OCI-LY3 (cell line): ENCODE data around the gene JAG2.

Experiments used
- H2AFZ ChIP-seq: fragments of 200-600, 300-600 bp; shearing (Covaris generic); 2 replicates; pipeline ENCODE4 v1.6.0; 2014; ENCODE audit warnings: antibody characterized with exemption, low read depth, low read length
- H3K27ac ChIP-seq: fragments of 200-600, 300-600 bp; sonication (generic); 2 replicates; pipeline ENCODE4 v1.5.1; 2014; ENCODE audit warnings: mild to moderate bottlenecking, low read length, moderate library complexity, mixed read lengths
- H3K27me3 ChIP-seq: fragments of 200-600, 300-600 bp; sonication (generic); 2 replicates; pipeline ENCODE4 v1.6.1; 2014; ENCODE audit warnings: low read depth, low read length, mixed read lengths
- H3K36me3 ChIP-seq: fragments of 200-600, 300-600 bp; sonication (generic); replicated peaks from 2 replicates; pipeline ENCODE3; 2014; ENCODE audit warnings: low read depth, low read length, mixed read lengths
- H3K4me1 ChIP-seq: fragments of 300-600, 200-600 bp; sonication (generic); 2 replicates; pipeline ENCODE4 v1.6.1; 2014; ENCODE audit warnings: low read length, mixed read lengths
- H3K4me2 ChIP-seq: fragments of 200-600, 300-600 bp; sonication (generic); 2 replicates; pipeline ENCODE4 v1.6.1; 2014; ENCODE audit warnings: low read length, mixed read lengths
- H3K4me3 ChIP-seq: fragments of 300-600, 200-600 bp; sonication (generic); 2 replicates; pipeline ENCODE4 v1.5.1; 2014; ENCODE audit warnings: antibody characterized with exemption, mild to moderate bottlenecking, low read length, moderate library complexity
- H3K79me2 ChIP-seq: fragments of 300-600, 200-600 bp; shearing (Covaris generic); 2 replicates; pipeline ENCODE4 v1.6.1; 2014; ENCODE audit warnings: mild to moderate bottlenecking, low read length, mixed read lengths
- H3K9ac ChIP-seq: fragments of 300-600, 200-600 bp; shearing (Covaris generic); 2 replicates; pipeline ENCODE4 v1.6.0; 2014; ENCODE audit warnings: mild to moderate bottlenecking, low read length, moderate library complexity
- H3K9me3 ChIP-seq: fragments of 200-600, 300-600 bp; shearing (Covaris generic); 2 replicates; pipeline ENCODE4 v1.6.1; 2014; ENCODE audit warnings: low read length, mixed read lengths; ENCODE audit not compliant: insufficient read depth
- H4K20me1 ChIP-seq: fragments of 200-600, 300-600 bp; sonication (generic); 2 replicates; pipeline ENCODE4 v1.6.1; 2016; ENCODE audit warnings: low read length, mixed read lengths; ENCODE audit not compliant: insufficient read depth
- EZH2phosphoT487 ChIP-seq: fragments of 200-600 bp; shearing (Covaris generic); IDR thresholded peaks from 2 replicates; pipeline ENCODE4 v1.6.1; 2018; ENCODE audit warnings: antibody characterized with exemption, mixed run types, low read depth
- TF ChIP-seq, protein P1 (sequence below): fragments of 200-600, 300-600 bp; sonication (generic); IDR thresholded peaks from 2 replicates; pipeline ENCODE4 v1.5.1; 2014; ENCODE audit warnings: antibody characterized with exemption, low read length, low read depth

The JAG2 gene

DNA sequence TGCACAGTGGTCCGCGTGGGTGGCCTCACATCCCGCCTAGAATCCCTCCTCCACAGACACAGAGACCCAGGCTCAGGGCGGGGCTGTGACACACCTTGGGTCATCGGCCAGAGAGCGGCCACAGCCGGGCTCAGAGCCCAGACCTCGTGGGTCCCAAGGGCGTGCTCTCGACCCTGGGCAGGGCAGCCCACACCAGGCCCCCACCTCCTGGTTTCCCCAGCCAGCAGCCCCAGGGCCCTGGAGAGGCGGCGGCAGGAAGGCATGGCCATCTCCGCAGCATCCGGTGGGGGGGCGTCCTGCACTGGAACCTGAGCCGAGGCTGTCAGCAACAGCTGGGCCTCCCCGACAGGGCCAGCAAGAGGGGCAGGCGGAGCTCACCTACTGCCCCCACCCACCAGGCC is 15.2 kb downstream of the JAG2 start:
- H2AFZ ChIP-seq = no peak overlapping the region
- H3K4me2 ChIP-seq = no peak overlapping the region
- H3K4me3 ChIP-seq = no peak overlapping the region
- no peaks in the 10 kb centered on the region for H3K79me2 ChIP-seq
- H3K9me3 ChIP-seq = no peaks in the 10 kb centered on the region
- no peak overlapping the region for H3K9ac ChIP-seq
- H3K4me1 ChIP-seq = no peaks in the 10 kb centered on the region
- no peak overlapping the region for H3K27ac ChIP-seq
- H3K36me3 ChIP-seq = no peaks in the 10 kb centered on the region
- H3K27me3 ChIP-seq = no peaks in the 10 kb centered on the region
- no peaks in the 10 kb centered on the region for H4K20me1 ChIP-seq
- TF ChIP-seq, protein P1, sequence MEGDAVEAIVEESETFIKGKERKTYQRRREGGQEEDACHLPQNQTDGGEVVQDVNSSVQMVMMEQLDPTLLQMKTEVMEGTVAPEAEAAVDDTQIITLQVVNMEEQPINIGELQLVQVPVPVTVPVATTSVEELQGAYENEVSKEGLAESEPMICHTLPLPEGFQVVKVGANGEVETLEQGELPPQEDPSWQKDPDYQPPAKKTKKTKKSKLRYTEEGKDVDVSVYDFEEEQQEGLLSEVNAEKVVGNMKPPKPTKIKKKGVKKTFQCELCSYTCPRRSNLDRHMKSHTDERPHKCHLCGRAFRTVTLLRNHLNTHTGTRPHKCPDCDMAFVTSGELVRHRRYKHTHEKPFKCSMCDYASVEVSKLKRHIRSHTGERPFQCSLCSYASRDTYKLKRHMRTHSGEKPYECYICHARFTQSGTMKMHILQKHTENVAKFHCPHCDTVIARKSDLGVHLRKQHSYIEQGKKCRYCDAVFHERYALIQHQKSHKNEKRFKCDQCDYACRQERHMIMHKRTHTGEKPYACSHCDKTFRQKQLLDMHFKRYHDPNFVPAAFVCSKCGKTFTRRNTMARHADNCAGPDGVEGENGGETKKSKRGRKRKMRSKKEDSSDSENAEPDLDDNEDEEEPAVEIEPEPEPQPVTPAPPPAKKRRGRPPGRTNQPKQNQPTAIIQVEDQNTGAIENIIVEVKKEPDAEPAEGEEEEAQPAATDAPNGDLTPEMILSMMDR = no peak
- no peak for TF ChIP-seq EZH2phosphoT487

DNA sequence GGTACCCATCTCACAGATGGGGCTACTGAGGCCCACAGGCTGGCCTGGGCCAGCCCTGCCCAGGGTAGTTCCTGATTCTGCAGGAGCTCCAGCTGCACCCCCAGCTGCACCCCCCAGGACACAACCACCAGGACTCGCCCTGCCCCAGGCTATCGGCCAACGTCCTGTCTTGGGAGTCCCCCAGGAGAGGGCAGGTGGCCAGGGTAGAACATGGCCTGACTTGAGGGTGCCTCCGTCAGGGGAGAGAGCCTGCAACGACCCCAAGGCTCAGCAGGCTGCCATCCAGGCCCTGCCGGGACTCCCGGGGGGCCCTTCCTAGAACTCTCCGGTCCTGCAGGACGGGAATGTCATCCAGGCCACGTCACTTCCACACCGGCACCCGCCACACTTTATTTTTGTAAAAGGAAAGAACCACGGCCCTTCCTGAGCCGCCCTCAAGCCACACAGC is 15.8 kb downstream of the JAG2 start:
- no peaks in the 10 kb centered on the region for H3K9me3 ChIP-seq
- H3K27ac ChIP-seq = no peak overlapping the region
- no peak overlapping the region for H3K4me2 ChIP-seq
- H3K4me3 ChIP-seq = no peak overlapping the region
- H3K27me3 ChIP-seq = no peaks in the 10 kb centered on the region
- TF ChIP-seq, protein P1 = no peak
- no peak for TF ChIP-seq EZH2phosphoT487
- no peak overlapping the region for H2AFZ ChIP-seq
- no peaks in the 10 kb centered on the region for H4K20me1 ChIP-seq
- H3K79me2 ChIP-seq = no peaks in the 10 kb centered on the region
- no peak overlapping the region for H3K9ac ChIP-seq
- no peaks in the 10 kb centered on the region for H3K36me3 ChIP-seq
- H3K4me1 ChIP-seq = no peaks in the 10 kb centered on the region

DNA sequence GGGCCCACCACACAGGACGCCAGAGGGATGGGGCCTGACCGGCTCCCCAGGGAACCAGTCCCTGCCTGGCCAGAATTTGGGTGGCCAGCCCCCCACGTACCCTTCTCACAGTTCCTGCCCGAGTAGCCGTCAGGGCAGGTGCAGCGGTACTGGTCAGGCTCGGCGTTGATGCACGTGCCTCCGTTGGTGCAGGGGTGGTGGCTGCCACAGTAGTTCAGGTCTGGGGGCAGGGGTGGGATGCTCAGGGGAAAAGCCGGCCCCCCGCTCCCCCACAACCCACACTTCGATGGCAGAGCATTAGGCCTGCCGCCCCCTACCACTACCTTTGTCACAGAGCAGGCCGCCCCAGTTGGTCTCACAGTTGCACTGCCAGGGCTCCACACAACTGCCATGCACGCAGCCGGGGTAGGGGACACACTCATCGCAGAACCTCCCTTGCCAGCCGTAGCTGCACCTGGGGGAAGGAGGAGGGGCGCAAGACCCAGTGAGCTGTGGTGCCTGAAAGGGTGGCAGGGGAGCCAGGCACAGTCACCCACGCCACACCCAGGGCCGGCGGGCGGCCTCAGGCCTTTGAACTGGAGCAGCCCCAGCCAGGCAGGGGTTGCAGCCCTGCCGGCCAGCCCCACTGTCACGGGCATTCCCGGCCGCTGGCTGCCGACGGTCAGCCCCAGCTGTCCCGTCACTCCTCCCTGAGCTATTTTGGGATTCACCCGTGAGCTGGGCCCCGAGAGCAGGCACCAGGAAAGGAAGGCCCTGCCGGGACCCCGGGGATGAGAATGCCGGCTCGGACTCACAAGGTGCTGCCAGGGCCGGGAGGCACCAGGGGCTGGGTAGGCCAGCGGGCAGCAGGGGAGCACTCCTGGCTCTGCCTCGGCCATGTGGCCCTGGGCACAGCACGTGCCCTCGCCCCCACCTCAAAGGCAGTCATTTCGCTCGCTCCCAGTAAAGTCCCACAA is 16.5 kb downstream of the JAG2 start:
- Histone ChIP-seq H3K9ac (no peak overlapping the region), H2AFZ (no peak overlapping the region), H3K27me3 (no peaks in the 10 kb centered on the region), H3K9me3 (no peaks in the 10 kb centered on the region), H3K4me1 (no peaks in the 10 kb centered on the region), H3K4me2 (no peak overlapping the region), H4K20me1 (no peaks in the 10 kb centered on the region), H3K27ac (no peak overlapping the region), H3K79me2 (no peaks in the 10 kb centered on the region), H3K4me3 (no peak overlapping the region), H3K36me3 (no peaks in the 10 kb centered on the region)
- TF ChIP-seq, protein P1 = no peak
- TF ChIP-seq EZH2phosphoT487 = no peak

DNA sequence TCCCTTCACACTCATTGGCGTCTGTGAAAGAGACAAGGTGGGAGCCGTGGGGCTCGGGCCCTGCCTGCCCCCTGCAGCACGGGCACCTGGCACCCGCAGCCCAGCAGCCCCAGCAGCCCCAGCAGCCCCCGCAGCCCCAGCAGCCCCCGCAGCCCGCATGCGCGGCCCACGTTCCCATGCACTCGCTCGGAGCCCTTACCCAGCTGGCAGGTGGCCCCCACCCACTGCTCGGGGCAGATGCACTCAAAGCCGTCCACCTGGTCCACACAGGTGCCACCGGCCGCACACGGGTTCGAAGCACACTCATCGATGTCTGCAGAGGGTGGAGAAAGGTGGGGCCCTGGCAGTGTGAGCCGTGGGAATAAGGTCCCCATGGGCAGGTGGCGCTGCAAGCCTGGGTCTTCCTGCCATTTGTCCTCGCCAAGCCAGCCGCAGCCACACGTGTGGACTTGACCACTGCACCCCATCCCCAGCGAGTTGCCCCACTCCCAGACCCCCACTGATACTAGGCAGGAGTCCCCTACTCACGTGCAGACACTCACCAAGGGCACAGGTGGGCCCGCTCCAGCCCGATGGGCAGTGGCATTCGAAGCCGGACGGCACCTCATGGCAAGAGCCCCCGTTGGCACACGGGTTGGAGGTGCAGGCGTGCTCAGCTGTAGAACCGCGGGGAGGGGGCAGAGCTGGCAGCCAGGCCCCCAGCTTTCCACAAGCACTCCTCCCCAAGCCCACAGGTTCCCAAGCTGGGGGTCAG is 17.3 kb downstream of the JAG2 start:
- H3K4me1 ChIP-seq = no peaks in the 10 kb centered on the region
- H2AFZ ChIP-seq = no peak overlapping the region
- H3K36me3 ChIP-seq = no peaks in the 10 kb centered on the region
- no peak overlapping the region for H3K27ac ChIP-seq
- no peaks in the 10 kb centered on the region for H4K20me1 ChIP-seq
- no peak overlapping the region for H3K4me3 ChIP-seq
- H3K79me2 ChIP-seq = no peaks in the 10 kb centered on the region
- TF ChIP-seq EZH2phosphoT487 = no peak
- TF ChIP-seq, protein P1 = no peak
- H3K27me3 ChIP-seq = no peaks in the 10 kb centered on the region
- no peak overlapping the region for H3K4me2 ChIP-seq
- no peak overlapping the region for H3K9ac ChIP-seq
- no peaks in the 10 kb centered on the region for H3K9me3 ChIP-seq
